Psoas muscle (tissue), 8 donors: ENCODE measurements around the gene KIF6. TPM values are rescaled to one million over a fixed set of nuclear protein-coding genes. Genes with fewer than 3 reads are reported as not detected.
A peak's percentile ranks its signal among the peaks of the same experiment; 100 is the strongest.

Experiments used
- ATAC-seq, 4 donors: fragments of 200-7000 bp; cut with Tn5 transposase; one replicate each; pipeline ENCODE4 v1.9.1; 2020; ENCODE audit warnings: moderate library complexity in 3 of 4, mild to moderate bottlenecking in 2 of 4
- DNase-seq, 2 donors: peaks; one replicate each; pipeline ENCODE4 v3.0.0-alpha.2; 2020
- H3K27ac ChIP-seq: fragments of 200-600 bp; one replicate; pipeline ENCODE4 v1.8.0; 2022
- H3K27me3 ChIP-seq, 3 donors: fragments of 200-600 bp in 1 of 3; one replicate each; pipeline versions ENCODE4 v1.6.1 to v1.8.0; 2013 to 2022; ENCODE audit warnings: low read length in 2 of 3, mild to moderate bottlenecking in 2 of 3, moderate library complexity in 1 of 3; ENCODE audit not compliant: insufficient read depth in 3 of 3
- H3K36me3 ChIP-seq, 2 donors: fragments of 200-600 bp in 1 of 2; one replicate each; pipeline versions ENCODE4 v1.6.1 to v1.8.0; 2013 to 2022; ENCODE audit warnings: low read depth in 1 of 2, mild to moderate bottlenecking in 1 of 2, moderate library complexity in 1 of 2; ENCODE audit not compliant: insufficient read depth in 1 of 2
- H3K4me1 ChIP-seq: fragments of 200-600 bp; one replicate; pipeline ENCODE4 v1.8.0; 2022
- H3K4me3 ChIP-seq: fragments of 200-600 bp; one replicate; pipeline ENCODE4 v1.8.0; 2022; ENCODE audit warnings: mild to moderate bottlenecking
- H3K9me3 ChIP-seq: fragments of 200-600 bp; one replicate; pipeline ENCODE4 v1.8.0; 2022
- WGBS, 3 donors: extraction: QIAGEN DNeasy Blood & Tissue Kit; methylation state at CpG; one replicate each; pipeline versions ENCODE4 v1.1.6 to v1.1.7; 2013; 5-methylcytosine and 5-hydroxymethylcytosine counted together
- intact Hi-C, 2 donors: fragments of 100-400 bp; cut with DNase I; formaldehyde crosslinking; loops; one replicate each; pipeline versions ENCODE4 v1.11.0 to v1.14.2; 2022
- polyA plus RNA-seq, 3 donors: library from polyadenylated mRNA; stranded (reverse); fragments of 200-250 nt; gene quantifications; one replicate each; pipeline ENCODE4 v1.2.3, GENCODE V29; 2013
- total RNA-seq, 4 donors: library from RNA; stranded (reverse); fragmentation: NEBNext Ultra II Directional in 2 of 4; extraction: Animal tissue kit (Norgen Biotek cat#: 25700) in 2 of 4; gene quantifications; one replicate each; pipeline versions ENCODE4 v1.2.1 to v1.2.4, GENCODE V29; 2021 to 2023
- TF ChIP-seq, protein P1 (sequence below): fragments of 200-600 bp; IDR thresholded peaks from one replicate; pipeline ENCODE4 v1.8.0; 2022; ENCODE audit warnings: antibody characterized with exemption
- donor health status: healthy with polysubstance abuse.
- donor health status: DM: no; HTN: no; CAD: no; lungs with moderate emphysema.
- donor health status: Bipolar disorder and iron deficiency.
- donor health status: healthy.
- donor health status: DM: yes; HTN: yes; CAD: no.
- donor health status: DM: no; HTN: no; CAD: no.
- donor health status: DM: no; HTN: no; CAD: no.
- donor health status: DM: yes; HTN: yes; CAD: no.

KIF6 gene
- total and polyA plus RNA-seq, 7 donors: 0.03 to 0.17 (median 0.09) TPM; not detected in 2

DNA sequence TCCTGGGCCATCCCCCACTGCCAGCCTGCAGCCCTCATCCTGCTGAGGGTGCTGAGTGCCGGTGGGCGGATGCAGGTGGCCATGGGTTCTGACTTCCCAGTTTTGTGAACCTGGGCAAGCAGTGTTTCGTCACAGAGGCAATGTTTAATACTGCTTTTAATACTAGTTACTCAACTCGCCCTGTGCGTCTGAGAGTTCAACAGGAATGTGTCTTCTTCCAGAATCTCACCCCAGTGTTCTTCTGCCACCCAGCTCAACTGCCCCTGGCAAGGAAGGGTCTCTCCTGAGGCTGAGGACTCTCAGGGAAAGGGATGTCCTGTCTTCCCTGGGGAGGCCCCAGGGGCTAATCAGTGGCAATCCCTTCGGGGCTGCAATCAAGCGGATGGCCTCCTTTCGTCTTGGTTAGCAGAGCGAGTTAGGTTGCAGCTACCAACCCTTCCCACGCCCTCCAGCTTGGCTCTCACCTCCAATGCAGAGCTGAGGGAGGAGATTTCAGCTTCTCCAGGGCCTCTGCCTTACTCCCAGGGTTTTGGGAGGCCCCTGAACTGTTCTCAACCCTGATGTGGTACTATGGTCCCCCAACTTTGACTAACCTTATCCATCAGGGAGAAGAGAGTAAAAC lies 404.7 kb downstream of the KIF6 start:
- no peaks in the 10 kb centered on the region for H3K36me3 ChIP-seq
- H3K9me3 ChIP-seq: no peaks in the 10 kb centered on the region
- no peak overlapping the region for H3K27ac ChIP-seq
- peaks cover 0 to 9% (median 0%) of the 10 kb centered on the region in 3 donors for H3K27me3 ChIP-seq
- intact Hi-C loops: no loop called here
- H3K4me1 ChIP-seq: no peaks in the 10 kb centered on the region
- TF ChIP-seq, protein P1, sequence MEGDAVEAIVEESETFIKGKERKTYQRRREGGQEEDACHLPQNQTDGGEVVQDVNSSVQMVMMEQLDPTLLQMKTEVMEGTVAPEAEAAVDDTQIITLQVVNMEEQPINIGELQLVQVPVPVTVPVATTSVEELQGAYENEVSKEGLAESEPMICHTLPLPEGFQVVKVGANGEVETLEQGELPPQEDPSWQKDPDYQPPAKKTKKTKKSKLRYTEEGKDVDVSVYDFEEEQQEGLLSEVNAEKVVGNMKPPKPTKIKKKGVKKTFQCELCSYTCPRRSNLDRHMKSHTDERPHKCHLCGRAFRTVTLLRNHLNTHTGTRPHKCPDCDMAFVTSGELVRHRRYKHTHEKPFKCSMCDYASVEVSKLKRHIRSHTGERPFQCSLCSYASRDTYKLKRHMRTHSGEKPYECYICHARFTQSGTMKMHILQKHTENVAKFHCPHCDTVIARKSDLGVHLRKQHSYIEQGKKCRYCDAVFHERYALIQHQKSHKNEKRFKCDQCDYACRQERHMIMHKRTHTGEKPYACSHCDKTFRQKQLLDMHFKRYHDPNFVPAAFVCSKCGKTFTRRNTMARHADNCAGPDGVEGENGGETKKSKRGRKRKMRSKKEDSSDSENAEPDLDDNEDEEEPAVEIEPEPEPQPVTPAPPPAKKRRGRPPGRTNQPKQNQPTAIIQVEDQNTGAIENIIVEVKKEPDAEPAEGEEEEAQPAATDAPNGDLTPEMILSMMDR: no peak
- H3K4me3 ChIP-seq: no peak overlapping the region
- DNase-seq (no peak), ATAC-seq (no peak)
- WGBS, 3 donors: 67 to 81% (median 71%) methylated on average over 10 of the region's 10 CpGs

DNA sequence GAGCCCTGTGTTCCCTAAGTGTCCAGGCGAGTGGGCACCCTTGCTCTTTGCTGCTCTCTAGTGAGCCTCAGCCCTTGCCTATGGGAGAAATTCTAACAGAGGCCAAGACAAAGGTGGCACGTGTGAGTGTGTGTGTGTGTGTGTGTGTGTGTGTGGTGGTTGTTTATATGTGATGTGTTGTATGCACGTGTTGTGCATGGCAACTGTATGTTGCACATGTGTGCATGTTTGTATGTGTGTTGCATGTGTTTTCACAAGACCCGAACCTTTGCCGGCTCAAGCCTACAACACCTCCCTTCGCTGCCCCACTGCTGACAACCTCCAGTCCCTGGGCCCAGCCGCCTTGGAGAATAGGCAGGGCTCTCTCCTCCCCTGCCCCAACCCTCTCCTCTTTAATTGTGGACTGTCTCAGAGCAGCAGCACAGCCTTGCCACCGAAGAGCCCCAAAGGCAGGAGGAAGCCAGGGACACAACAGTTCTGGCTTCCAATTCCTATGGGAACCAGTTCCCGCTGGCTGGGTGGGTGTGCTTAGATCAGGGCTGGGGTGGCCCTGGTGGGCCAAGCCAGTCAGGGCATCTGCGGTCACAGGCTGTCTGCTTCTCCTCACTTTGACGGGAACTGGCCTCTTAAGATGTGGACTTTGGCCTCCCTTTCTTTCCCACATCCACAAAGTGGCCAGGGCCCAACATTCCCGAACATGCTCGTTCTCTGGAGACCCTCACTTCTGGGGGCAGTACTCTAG lies 405.4 kb downstream of the KIF6 start:
- DNase-seq (no peak), ATAC-seq (no peak)
- Histone ChIP-seq H3K9me3 (no peaks in the 10 kb centered on the region), H3K27ac (no peak overlapping the region), H3K27me3 (peaks cover 0 to 10% (median 0%) of the 10 kb centered on the region in 3 donors), H3K4me3 (no peak overlapping the region), H3K36me3 (no peaks in the 10 kb centered on the region), H3K4me1 (no peaks in the 10 kb centered on the region)
- WGBS, 3 donors: 71 to 76% (median 74%) methylated on average over 13 of the region's 13 CpGs
- TF ChIP-seq, protein P1: no peak
- intact Hi-C loops: no loop called here

DNA sequence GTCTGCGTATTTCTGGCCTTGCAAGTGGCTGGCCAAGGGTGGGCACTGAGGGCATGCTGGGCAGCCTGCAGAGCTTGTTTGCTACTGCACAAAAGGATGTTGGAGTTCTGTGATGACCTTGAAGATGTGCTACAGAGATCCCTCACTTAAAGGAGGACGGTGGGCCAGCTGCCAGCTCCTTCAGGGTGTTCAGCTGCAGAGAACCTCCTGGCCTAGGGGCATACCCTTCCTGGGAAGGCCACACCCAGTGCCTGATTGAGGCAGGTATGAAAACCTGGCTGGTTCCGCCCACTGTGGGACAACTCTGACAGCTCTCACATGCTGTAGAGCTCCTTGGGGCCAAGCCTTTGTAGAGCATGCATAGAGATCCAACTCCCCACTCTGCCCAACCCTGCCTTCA lies 408.0 kb downstream of the KIF6 start:
- ATAC-seq (no peak), DNase-seq (no peak)
- intact Hi-C loops: no loop called here
- Histone ChIP-seq H3K4me3 (no peak overlapping the region), H3K9me3 (no peaks in the 10 kb centered on the region), H3K27me3 (peaks cover 0 to 35% (median 0%) of the 10 kb centered on the region in 3 donors), H3K4me1 (peaks cover 12% of the 10 kb centered on the region), H3K27ac (no peak overlapping the region), H3K36me3 (no peaks in the 10 kb centered on the region)
- WGBS, 3 donors: 74 to 92% (median 87%) methylated on average over 3 of the region's 3 CpGs
- TF ChIP-seq, protein P1: no peak

DNA sequence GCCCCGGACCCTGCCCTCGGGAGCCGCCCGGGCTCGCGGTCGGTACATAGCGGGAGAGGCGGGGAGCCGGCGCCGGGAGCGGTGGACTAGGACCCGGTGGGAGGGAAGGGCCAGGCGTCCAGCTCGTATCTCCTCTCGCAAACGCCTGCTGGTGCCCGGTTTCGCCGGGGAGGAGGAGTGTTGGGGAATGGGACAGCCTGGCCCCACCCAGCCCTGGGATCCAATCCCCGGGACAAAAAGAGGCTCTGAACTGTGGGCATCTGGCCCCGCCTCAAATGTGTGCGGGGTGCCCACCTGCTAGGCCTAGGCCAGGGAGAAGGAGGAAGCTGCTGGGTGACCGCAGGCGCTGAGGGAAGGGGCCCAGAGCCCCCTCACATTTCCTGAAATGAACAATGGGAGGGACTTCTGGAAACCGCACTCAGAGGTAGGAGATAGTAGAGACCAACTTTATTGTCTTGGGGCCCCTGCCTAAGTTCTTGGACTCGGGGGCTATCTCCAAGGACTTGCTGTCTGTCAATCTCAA lies 410.9 kb downstream of the KIF6 start, which contains the start of gene KCNK17:
KCNK17 (minus strand) TSS at position 147 of the 523 bp plus-strand sequence; CDS start at position 48, 99 bp downstream.
- peak within 1 kb of the TSS; percentile 49 for H3K4me3 ChIP-seq
- H3K27ac ChIP-seq: no peak within 1 kb of the TSS
- no peaks in the 10 kb centered on the region for H3K36me3 ChIP-seq
- H3K27me3 ChIP-seq: peaks cover 0 to 44% (median 0%) of the 10 kb centered on the region in 3 donors
- DNase-seq (no peak), ATAC-seq (peak in 1 of 4 donors; percentile 9)
- 28 to 35% (median 32%) methylated on average over 17 to 28 of the region's 28 CpGs for WGBS, 3 donors
- H3K4me1 ChIP-seq: peaks cover 12% of the 10 kb centered on the region
- TF ChIP-seq, protein P1: no peak
- intact Hi-C loops: loop anchor here in 1 of 2 donors (5.0 kb wide), 1 partner anchor 227 kb away; no protein-coding TSS in a partner anchor
- no peaks in the 10 kb centered on the region for H3K9me3 ChIP-seq
